GM15510 (cell line): ENCODE results near the gene CAGE1.

Experiments used
- POLR2A ChIP-seq: IDR thresholded peaks from 3 replicates; pipeline ENCODE4 v1.6.1; 2011; ENCODE audit warnings: borderline replicate concordance; ENCODE audit not compliant: insufficient read length; ENCODE audit errors: extremely low read depth

CAGE1 gene

GRCh38 chr6:7418238-7418905 is 28.8 kb upstream of the CAGE1 start:
- TF ChIP-seq POLR2A = no peak

DNA sequence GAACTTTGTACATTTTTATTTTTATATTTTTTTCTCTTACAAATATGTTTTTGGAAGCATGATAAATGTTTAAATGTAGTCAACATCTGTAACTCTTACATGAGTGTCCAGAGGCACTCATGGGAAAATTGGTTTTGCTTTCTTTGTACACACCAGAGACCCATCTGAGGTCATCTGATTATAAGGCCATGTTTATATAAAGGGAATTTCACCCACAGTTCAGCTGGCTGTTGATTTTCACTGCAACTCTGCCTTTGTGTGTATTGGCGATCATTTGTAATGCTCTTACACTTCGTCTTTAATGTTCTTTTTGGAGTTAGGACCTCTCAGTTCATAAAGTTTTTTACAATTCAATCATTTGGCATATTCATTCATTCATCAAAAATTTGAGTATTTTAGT is 28.1 kb upstream of the CAGE1 start:
- no peak for TF ChIP-seq POLR2A

DNA sequence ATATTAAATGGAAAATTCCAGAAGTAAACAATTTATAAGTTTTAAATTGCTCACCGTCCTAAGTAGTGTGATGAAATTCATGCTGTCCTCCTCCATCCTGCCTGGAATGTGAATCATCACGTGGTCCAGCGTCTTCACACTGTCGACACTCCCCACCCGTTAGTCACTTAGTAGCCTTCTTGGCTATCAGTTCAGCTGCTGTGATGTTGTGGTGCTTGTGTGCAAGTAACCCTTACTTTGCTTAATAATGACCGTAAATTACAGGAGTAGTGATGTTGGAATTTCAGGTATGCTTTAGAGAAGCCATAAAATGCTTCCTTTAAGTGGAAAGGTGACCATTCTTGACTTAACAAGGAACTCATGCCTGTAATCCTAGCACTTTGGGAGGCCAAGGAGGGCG is 25.3 kb upstream of the CAGE1 start:
- TF ChIP-seq POLR2A = no peak

GRCh38 chr6:7413151-7413823 is 23.7 kb upstream of the CAGE1 start:
- TF ChIP-seq POLR2A = no peak

GRCh38 chr6:7411328-7411727 is 21.8 kb upstream of the CAGE1 start:
- TF ChIP-seq POLR2A = no peak

DNA sequence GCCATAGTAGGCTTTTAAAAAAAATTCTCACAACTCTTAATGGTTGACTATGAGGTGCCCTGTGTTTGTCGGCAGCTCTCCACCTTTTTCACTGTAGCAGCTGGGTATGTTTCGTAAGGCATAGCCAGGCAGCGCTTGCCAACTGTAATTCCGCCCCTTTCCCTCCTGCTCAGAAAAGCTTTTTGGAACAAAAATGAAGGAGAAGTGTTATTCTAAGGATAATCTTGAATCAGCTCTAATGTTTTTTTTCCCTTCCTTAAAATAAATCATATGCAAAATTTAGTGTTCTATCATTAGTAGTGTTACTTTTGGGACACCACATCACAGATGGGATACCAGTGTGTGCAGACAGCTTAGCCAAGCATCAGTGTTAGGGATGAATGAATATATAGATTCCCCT is 21.3 kb upstream of the CAGE1 start:
- TF ChIP-seq POLR2A = no peak

- TF ChIP-seq POLR2A = no peak
These were observed 20.2 kb upstream of the CAGE1 start for GRCh38 chr6:7409740-7410139.

DNA sequence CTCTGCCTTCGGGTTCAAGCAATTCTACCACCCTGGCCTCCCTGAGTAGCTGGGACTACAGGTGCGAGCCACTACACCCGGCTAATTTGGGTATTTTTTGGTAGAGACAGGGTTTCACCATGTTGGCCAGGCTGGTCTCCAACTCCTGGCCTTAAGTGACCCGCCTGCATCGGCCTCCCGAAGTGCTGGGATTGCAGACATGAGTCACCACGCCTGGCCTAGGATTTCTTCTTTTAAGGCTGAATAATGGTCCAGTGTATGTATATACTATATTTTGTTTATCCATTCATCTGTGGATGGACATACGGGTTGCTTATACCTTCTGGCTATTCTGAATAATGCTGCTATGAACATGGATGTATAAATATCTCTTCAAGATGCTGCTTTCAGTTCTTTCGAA is 17.2 kb upstream of the CAGE1 start:
- no peak for TF ChIP-seq POLR2A

DNA sequence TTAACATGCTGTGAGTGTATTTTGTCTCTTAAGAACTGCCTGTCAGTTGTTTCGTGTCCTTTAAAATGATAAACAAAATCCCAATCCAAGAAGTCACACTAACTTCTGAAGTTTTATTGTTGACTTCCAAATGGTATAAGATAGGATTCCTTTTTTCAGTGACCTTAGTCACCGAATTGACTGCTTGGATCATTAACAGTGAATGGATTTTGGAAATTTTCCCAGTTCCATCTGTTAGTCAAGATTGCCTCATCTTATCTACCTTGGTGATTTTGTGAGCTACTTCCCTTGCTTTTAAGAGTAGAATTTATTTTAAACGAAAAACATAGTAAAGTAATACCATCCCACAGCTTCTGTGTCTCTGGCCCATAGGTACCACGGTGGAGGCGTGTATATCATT is 15.0 kb upstream of the CAGE1 start:
- no peak for TF ChIP-seq POLR2A

DNA sequence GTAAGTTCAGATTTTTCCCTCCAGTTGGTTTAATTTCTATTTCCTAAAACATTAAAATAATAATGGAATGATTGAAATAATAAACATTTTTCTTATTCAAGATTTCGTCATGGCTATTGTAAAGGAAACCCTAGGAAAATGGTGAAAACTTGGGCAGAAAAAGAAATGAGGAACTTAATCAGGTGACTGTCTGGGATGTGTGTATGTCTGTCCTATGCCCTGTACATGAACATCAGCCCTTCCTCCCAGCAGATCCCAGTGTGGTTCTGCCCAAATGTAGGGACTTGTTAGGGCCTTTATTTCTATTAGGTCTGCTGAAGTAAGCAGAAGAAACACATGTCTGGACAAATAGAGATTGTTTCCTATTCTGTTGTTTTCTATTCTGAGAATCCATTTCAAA is 13.2 kb upstream of the CAGE1 start:
- TF ChIP-seq POLR2A = no peak

DNA sequence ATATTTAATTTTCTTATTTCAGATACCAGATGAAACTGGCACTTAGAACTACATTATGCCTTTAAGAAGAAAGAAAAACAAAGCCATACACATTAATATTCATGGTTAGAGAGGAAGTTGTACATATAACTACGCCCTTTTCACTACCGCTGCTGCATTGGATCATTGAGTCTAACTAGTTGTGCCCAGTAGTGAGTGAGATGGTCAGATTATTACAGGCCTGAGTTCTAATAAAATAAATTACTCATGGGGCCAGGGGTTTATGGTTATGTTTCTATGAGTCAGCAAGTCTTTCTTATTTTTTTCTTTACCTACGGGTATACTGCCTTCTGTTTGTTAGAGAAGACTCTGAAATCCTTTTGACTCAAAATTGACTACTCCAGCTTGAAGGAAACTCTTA is 11.5 kb upstream of the CAGE1 start:
- no peak for TF ChIP-seq POLR2A

GRCh38 chr6:7392402-7392801 is 2.9 kb upstream of the CAGE1 start:
- TF ChIP-seq POLR2A = no peak

DNA sequence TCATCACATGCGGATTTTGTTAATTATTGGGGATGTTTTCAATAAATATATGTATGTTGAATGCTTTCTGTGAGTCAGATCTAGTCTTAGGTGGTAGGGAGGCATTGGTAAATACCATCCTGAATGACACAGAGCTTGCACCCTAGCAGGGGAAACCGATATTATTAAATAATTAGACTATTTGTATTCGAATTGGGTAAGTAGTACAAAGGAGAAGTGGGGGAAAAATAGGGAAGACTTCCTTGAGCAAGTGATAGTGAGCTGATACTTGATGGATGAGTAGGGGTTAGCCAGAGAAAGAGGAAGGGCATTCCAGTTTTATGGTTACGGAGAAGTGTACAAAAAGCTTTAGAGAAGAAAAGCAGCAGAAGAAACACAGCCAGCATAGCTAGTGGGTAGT is 1.6 kb upstream of the CAGE1 start:
- no peak for TF ChIP-seq POLR2A

GRCh38 chr6:7390226-7390878 is 810 bp upstream of the CAGE1 start:
- no peak for TF ChIP-seq POLR2A

DNA sequence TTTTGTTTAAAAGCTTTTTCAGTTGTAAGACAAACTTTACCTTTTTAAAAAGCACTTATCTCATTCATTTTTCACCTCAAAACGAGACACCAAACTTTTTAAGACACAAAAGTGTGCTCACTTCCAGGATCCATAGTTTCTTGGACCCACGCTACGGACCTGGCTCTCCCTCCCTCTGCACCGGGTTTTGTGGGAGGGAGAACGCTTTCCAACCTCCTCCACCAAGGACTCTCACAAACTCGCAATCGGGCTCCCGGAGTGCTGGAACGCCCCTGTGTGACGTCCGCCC is 436 bp downstream of the CAGE1 start:
- TF ChIP-seq POLR2A = no peak

DNA sequence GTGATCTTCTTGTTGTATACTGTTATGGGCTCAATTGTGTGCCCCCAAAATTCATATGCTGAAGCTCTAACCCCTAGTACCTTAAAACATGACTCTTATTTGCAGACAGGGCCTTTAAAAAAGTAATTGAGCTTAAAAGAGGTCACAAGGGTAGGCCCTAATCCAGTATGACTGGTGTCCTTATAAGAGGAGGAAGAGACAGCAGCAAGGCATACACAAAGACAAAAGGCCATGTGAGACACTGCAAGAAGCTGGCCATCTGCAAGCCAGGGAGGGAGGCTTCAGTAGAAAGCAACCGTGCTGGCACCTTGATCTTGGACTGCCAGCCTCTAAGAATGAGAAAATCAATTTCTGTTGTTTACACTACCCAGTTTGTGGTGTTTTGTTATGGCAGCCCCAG is 8.4 kb downstream of the CAGE1 start:
- TF ChIP-seq POLR2A = no peak
